HG03103 (cell line): Measurements from ENCODE around the gene ZFYVE28.

Experiments used
- ATAC-seq: cut with Tn5 transposase; IDR thresholded peaks from one replicate; pipeline ENCODE4 v1.9.1; 2021; ENCODE audit warnings: low read depth; ENCODE audit not compliant: unreplicated experiment

The ZFYVE28 gene

DNA sequence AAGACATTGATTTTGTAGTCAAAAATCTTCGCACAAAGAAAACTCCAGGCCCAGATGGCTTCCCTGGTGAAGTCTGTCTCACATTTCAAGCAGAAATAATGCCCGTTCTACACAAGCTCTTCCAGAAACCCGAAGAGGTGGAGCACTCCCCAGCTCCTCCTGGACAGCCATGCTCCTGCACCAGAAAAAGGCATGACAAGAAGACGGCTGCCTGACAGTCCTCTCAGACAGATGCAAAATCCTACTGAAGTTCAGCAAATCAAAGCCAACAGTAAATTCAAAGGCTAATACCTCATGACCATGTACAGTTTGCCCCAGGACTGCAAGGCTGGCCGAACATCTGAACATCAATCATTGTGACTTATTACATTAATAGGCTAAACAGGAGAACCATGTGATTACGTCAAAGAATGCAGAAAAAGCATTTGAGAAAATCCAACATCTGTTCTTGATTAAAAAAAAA is 125.8 kb downstream of the ZFYVE28 start:
- ATAC-seq, result no peak

- no peak for ATAC-seq
Observed at GRCh38 chr4:2291705-2292645, 126.5 kb downstream of the ZFYVE28 start.

DNA sequence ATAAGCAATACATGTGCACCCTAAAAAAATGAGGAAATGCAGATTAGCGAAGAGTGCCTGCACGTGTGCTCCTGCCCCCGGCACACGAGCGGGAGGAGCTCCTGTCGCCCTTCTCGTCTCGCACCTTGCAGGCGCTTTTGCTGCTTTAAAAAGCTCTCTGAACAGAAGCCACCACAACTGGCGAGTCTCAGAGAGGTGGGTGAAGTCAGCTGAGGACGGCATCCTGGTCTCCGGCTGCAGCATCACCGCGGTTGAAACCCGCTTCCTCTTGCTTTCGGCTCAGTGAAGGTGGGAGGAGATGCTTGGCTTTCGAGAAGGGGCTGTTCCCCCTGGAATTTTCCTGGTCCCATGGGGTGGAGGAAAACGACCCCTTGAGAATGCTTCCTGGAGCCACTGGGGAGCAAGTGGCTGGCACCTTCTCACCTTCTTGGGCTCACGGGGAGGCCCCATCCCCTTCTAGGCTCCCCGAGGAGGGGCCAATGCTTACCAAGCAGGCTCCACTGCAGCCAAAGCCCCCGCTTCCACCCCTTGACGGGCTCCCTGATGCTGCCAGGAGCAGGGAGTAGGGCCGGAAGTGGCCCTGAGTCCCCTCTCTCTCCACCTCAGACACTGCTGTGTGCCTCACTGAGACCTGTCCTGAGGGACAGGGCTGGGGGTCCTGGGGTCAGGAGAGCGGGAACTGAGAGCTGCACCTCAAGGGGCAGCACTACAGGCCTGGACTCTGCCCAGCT is 127.3 kb downstream of the ZFYVE28 start:
- no peak for ATAC-seq

GRCh38 chr4:2290488-2290887 is 128.0 kb downstream of the ZFYVE28 start:
- no peak for ATAC-seq

DNA sequence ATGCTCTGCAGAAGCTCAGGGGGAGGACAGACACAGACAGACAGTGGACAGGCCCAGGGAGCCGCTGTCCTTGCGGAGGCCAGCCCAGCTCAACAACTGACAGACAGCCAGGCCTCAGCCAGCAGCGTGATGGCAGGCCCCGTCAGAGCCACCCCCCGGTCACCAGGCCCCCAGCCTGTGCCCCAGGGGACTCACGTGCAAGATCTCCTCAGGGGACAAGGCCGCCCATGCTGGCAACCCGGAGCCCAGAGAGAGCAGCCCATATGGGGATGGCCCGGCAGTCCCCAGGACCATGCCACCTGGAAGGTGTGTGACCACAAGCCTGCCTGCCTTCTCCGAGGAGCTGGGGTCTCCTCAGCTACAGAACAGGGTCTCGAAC is 128.5 kb downstream of the ZFYVE28 start:
- ATAC-seq, result no peak

- no peak for ATAC-seq
Observed at GRCh38 chr4:2289311-2289954, 129.0 kb downstream of the ZFYVE28 start.

DNA sequence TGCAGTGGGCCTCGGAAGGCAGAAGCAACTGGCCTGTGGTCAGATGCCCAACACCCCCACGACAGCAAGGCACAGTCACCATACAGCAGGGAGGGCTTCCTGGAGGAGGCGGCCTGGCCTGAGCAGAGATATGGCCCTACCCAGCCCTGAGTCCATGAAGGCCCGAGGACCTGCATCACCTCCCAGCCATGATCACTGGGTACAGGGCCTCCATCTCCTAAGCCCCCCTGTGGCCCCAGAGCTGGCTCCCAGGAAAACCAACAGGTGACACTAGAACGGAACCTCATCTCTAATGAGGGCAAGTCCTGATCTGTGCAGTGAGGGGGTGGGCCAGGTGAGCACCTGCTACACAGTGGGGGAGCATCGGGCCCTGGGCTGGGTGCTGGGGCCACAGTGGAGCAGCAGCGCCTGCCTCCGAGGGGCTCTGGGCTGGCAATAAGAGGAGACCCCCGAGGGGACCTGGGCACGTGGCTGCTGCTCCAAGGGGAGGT is 130.3 kb downstream of the ZFYVE28 start:
- ATAC-seq, result no peak

- ATAC-seq, result no peak
Observed at GRCh38 chr4:2287594-2287915, 130.9 kb downstream of the ZFYVE28 start.

DNA sequence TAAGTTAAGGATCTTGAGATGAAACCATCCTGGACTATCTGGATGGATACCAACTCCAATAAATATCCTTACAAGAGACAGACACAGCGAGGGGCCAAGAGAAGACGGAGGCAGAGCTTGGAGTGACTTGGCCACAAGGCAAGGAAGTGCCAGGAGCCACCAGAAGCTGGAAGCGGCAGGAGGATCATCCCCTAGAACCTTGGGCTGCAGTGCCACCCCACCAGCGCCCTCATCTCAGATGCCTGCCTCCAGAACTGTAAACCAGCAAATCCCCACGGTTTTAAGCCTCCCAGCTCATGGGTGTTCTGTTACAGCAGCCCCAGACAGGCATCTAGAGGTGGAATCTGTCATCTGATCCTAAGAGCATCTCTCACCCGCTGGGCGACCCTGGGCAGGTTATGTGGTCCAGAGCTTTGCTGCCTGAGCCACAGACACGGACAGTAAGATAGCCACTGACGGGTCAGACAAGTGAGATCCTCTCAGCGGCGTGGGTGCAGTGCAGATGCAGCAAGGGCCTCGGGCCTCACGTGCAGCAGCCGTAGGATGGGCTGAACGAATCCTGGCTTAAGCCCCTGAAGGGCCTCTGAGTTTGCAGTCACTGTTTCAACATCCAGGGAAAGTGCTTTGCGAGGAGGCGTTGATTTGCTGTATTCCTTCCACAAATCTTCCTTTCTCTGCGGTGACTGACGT is 131.4 kb downstream of the ZFYVE28 start:
- no peak for ATAC-seq

- ATAC-seq, result no peak
Observed at GRCh38 chr4:2285613-2286381, 132.6 kb downstream of the ZFYVE28 start.

DNA sequence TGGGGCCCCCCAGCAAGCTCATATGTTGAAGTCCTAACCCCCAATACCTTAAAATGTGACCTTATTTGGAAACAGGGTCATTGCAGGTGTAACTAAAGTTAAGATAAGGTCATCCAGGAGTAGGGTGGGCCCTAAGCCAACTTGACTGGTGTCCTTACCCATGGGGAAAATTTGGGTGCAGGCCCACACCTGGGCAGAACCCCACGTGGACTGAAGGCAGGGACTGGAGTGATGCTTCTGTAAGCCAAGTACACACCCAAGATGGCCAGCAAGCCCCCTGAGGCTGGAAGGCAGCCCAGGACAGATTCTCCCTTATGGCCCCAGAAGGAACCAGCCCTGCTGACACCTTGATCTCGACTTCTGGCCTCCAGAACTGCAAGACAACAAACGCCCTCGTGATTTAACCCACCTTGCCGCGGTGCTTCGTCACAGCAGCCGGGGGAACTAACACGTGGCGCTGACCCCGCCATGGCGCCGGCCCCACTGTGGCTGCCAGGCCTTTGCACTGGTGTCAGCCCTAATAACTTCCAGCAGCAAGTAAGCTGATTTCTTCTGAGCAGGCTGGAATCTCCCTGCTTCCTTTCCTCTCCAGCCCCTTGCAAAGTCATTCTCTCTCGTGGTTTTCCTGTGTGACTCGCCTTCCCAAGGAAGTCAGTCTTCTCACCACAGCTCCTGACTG is 133.4 kb downstream of the ZFYVE28 start:
- ATAC-seq, result no peak

GRCh38 chr4:2284161-2284933 is 134.1 kb downstream of the ZFYVE28 start:
- no peak for ATAC-seq

- ATAC-seq, result no peak
Observed at GRCh38 chr4:2283199-2283711, 135.2 kb downstream of the ZFYVE28 start.

DNA sequence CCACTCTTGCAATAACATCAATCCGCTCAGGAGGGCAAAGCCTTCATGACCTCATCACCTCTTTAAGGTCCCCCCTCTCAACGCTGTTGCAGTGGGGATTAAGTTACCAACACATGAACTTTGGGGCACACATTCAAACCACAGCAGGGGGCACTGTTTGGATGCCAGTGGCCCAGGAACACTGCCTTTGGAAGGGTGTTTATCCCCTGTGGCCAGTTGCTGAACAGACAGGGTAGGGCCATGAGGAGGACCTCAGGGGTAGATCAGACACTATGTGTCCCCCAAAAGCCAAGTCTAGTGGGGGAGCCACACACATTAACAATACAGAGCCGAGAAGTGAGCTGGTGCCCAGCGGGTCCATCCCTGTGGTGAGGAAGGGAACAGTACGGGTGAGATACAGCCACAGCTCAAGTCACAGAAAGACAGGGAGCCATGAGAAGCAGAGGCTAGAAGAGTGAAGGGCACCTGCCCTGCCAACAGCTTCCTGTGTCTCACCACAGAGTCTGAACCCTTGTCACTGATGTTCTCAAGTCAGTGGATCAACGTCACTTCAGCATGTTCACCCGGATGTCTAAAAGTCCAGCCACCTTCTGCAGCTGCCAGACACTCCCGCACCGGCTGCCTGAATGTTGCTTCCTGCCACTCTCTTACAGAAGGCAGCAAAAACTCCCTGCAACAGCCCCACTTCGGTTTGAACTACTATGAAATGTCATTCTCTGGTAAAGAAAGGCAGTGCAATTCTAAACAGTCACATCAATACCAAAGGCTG is 136.7 kb downstream of the ZFYVE28 start:
- ATAC-seq, result no peak

DNA sequence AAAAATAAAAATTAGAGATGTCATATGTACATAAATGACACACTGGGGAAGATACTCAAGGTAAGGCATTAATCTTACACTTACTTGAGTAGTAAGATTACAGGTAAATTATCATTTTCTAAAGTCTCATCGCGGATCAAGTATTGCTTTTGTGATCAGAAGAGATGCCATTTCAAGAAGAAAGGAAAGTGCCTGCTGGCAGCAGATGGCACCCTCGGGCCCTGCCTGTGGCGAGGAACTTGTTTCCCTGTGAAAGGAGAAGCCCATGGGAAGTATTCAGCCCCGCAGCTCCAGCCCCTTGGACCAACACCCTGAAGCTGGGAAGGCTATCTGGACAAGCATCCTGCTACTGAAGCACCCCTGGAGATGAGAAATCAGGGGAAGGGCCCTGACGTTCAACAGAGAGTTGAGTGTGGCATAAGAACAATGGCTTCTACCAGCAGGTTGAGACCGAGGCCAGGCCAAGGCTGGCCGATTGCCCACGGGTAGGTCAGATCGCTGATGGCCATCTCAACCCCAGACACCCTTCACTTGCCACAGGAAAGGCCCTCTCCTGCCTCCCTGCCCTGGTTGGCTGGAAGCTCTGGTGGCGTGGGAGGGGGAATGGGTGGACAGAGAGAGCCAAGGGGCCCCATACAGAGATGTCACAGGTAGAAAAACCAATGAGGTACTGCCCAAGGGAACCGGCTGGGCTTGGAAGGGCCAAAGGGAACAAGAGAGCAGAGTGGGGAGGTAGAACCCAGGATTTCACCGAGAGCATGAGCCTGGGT is 137.7 kb downstream of the ZFYVE28 start:
- ATAC-seq, result no peak

- ATAC-seq, result no peak
Observed at GRCh38 chr4:2277956-2278355, 140.5 kb downstream of the ZFYVE28 start.
